ENCODE measurements around the gene PQBP1. TPM values are rescaled to one million over a fixed set of nuclear protein-coding genes. Genes with fewer than 3 reads are reported as not detected.

PQBP1 gene
- polyA plus RNA-seq, 1 donor = 69.1 TPM

DNA sequence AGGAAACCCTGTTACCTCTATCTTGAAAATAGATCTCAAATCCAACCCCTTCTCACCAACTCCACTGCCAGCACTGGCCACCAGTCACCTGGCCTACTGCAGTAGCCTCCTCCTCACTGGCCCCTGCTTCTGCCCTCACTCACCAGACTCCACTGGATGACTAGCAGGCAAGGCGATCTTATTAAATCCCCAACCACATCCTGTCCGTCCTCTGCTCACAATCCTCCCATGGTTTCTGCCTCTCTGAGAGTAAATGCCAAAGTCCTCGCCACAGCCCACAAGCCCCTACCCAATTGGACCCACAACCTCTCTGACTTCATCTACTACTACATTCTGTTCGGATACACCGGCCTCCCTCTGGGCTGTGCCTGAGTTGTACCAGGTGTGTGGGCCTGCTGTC lies 26.5 kb downstream of the PQBP1 start:
- DNase-seq = no peak

DNA sequence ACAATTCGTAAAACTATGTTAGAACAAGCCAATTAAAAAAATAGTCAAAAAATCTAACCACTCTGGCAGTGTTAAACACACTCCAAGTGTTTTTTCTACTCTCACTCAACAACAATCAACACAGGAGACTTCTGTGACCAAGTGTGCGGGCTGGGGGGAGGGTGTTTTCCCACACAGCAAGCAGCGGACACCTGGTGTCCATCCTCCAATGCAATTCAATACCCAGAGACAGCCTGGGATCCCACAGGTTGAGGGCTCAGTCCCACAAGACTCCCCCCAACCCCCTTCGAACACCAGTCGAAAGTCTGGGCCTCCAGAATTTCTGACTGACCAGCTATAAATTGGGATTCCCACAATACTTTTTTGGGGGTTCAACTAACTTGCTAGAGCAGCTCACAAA lies 29.4 kb downstream of the PQBP1 start:
- DNase-seq = no peak

DNA sequence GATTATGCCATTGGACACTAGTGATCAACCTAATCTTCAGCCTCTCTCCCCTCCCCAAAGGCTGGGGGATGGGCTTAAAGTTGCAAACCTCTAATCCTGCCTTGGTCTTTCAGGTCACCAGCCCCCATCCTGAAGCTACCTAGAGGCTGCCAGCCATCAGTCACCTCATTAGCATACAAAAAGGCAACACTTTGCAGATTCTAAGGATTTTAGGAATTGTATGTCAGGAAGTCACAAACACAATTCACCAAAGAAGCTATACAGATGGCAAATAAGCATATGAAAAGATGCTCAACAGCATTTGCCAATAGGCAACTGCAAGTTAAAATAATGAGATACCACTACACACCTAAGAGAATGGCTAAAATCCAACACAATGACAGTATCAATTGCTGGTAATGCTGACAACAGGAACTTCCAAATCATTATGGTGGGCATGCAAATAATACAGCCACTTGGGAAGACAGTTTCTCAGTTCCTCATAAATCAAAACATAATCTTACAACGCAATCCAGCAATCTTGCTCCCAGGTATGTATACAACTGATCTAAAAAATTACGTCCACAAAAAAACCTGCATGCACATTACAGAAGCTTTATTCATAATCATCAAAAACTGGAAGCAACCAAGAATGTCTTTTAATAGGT lies 30.1 kb downstream of the PQBP1 start:
- DNase-seq = no peak

DNA sequence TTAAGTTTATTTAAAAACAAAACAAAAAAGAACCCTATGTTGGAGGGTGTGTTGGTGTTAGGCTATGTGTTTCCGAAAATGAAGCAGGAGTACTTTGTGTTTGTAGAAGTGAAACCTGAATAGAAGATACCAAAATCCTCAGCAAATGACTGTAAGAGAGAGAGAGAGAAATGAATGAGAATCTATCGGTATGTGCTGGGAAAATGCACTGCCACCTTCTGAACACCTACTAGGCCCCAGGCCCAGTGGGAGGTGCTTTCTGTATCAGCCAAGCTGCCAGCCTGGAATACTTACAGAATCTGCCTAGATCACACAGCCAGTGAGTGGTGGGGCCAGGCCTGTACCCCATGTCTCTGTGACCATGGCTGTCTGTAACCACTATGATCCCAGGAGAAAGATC lies 36.0 kb downstream of the PQBP1 start:
- DNase-seq = no peak

DNA sequence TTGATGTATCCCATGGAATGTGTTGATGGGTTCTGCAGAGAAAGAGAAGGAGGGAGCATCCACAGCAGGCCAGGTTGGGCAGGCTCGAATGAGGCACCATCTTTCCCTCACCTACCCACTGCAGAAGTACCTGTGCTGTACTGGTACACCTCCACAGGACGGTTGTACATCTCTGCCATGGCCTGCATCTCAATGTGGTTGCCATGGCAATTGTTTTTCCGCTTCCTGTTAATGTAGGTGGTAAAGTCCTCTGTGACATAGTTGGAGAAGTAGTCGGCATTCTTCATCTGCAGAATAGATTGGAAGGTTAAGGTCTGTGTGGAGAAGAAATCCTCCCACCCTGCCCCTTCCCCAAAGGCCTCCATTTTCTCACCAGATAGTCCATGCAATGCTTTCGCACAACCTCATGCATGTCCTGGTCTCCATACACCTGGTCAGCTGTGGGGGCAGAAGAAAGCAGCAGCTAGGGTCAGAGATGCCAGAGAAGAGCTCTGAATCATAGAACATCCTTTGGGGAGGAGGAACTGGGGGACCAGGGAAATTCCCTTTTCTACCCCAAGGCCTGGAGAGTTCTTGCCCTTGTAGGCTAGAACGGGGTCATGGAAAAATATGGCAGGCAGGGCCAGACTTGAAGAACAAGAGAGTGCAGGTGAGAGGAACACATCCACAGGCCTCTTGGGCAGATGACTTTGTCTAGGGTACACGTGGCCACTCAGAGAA lies 37.0 kb downstream of the PQBP1 start:
- DNase-seq = no peak

DNA sequence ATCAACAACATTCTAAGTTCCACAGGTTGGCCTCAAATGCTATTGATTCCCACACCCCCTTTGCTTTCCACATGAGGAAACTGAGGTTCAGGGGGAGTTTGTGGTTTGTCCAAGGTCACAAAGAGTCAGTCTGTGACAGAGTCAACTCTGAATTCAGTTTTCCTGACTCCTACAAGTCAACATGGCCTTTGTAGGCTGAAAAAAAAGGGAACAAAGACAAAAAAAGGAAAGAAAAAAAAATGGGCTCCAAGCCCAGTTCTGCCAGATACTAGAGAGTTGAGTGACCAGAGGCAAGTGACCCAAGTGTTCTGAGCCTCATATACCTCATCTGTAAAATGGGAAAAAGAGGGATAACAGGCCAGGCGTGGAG lies 37.6 kb downstream of the PQBP1 start:
- DNase-seq = no peak

DNA sequence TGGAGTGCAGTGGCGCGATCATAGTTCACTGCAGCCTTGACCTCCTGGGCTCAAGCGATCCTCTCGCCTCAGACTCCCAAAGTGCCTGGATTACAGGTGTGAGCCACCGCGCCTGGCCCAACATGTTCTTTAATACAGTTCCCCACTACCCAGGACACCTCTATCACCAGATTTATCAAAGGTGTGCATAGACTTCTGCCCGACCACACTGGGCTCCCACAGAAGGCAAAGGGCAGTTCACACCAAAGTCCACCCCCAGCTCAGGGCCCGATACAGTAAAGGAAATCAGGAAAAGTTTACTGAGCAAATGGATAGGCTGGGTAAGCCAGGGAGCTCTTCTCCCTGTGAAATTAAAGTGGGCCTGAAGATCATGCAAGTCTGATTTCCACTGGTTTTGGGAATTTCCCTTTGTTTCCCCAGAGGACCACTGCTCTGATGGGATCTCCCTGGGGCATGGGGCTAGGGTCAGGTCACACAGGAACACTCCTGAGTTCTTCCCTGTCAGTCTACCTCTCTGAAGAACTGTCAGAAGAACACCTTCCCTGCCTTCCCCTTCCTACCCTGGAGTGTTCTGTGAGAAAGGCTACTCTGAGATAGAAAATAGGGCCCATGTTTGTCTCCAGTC lies 38.8 kb downstream of the PQBP1 start:
- no peak for DNase-seq

DNA sequence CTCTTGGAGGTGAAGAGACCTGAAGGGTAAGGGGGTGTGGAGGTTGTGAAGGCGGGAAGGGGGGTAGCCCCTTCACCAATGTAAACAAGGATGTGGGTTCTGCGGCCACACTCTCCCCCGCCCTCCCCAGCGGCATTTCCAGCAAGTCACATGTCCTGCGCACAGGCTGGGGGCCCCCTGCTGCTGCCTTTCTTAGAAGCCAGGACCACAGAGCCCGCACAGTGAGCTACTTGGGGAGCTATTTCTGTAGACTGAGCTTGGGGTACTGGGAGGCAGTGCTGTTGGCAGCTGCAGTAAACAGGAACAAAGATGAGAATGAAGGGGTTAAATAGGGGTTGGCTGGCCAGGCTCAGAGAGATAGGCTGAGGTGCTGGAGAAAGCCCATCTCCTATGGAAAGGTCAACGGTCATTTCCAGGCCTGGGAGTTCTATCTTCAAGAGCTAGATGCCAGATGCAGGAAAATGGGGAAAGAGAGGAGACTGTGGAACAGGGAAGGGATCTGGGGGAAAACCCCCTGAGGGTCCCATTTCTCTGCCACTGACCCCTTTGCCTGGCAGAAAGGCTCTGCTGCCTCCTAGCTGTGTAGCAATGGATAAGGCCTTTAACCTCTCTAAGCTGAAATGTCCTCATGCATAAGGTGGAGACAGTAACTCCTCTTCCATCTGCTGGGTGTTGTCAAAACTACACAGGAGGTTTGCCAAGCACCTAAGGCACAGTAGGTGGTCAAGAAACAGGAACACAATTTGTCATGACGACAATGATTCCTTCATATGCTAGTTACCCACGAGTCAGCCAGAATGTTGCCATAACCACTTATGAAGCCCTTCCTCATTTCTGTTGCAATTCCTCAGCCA lies 39.6 kb downstream of the PQBP1 start:
- no peak for DNase-seq

DNA sequence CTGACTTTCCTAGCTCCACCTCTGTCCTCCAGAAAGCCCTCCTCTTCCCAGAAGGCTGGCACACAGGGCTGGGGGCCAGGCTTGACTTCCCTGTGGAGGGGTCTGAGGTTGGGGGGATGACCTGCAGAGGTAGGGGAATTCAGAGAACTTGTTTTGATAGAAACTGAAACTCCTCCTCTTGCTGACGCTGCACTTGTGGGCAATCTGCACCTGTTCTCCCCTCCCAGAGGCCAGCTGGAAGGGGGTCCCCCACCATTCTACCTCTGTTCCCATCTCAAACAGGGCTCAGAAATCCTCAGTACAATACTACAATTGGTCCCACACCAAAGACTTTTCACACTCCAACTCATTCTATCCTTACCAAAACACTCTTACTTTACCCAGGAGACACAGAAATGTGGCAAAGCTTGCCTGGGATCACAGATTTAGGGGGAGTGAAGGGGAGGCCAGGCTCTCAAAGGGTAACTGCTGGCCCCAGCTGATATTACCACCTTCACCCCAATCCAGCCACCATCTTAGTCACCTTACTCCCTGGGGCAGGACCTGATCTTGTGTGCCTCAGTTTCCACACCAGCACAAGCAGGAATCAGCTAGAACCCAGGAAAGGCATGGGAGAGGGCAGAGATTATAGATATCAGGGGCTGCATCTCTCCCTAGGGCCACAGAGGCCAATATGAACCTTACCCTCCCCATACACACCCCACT lies 41.1 kb downstream of the PQBP1 start:
- DNase-seq = no peak

DNA sequence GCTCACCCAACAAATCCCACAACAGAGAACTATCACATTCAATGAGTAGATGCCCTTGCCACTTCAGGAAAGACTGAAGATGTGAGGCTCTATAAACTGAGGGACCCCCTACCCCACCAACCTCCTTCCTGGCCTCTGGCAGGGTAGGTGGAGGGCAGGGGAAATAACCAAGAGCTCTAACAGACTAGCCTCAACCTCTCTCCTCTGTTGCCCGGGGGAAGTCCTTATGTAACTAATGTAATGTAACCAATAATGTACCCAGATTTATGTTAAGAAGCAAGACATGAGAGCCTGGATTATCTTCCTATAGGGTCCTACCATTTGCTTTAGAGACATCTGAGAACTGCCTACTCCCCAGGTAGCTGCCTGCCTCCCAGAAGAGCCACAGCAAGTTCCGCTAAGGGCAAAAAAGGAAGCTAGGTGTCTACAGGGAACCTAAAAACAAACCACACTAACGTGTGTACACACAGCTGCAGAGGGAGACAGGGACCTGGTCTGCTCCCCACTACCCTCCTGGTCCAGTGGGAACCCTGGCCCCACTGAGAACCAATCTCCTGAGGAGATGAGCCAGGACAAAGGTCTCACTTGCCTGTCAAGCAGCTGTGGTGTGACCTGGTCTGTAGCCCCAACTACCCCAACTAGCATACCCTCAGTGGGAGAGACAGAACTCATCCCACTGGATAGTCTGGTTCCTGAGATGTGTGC lies 41.9 kb downstream of the PQBP1 start:
- DNase-seq = no peak

DNA sequence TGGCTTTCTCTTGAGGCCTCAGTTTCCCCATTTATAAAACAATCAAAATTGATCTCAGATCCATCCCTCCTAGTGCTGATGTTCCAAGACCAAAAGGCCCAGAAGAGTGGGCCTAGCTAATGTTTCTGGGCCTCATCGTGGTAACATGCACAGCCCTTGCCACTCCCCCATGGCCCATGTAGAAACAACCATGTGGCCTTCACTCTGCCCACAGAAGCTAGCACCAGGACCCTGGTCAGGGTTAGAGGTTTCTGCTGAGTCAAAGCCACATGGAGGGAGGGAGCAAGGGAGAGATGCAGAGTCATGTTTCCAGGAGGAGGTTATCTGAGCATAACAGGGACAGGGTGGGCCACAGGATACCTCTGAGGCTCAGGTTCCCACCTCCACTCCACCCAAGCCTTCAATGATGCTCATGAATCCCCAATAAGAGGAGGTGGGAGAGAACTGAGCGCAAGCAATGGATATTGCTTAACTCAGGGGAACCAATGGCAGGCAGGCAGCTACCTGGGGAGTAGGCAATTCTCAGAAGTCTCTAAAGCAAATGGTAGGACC lies 42.8 kb downstream of the PQBP1 start:
- no peak for DNase-seq

DNA sequence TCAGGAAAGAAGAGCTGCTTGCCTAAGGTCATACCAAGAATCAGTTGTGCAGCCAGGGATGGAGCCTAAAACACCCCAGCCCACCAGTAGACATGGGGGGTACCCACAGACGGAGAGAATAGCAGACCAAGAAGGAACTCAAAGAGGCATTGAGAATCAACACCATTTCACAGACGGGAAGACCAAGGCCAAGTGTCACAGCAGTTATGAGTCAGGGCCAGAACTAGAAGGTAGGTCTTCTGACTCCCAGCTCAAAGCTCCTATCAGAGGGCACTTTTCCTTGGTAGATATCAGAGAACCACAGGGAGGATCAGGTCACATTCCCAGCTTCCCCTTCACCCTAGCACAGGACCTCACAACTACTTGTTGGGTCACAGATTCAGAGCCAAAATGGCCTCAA lies 45.2 kb downstream of the PQBP1 start:
- DNase-seq = no peak

DNA sequence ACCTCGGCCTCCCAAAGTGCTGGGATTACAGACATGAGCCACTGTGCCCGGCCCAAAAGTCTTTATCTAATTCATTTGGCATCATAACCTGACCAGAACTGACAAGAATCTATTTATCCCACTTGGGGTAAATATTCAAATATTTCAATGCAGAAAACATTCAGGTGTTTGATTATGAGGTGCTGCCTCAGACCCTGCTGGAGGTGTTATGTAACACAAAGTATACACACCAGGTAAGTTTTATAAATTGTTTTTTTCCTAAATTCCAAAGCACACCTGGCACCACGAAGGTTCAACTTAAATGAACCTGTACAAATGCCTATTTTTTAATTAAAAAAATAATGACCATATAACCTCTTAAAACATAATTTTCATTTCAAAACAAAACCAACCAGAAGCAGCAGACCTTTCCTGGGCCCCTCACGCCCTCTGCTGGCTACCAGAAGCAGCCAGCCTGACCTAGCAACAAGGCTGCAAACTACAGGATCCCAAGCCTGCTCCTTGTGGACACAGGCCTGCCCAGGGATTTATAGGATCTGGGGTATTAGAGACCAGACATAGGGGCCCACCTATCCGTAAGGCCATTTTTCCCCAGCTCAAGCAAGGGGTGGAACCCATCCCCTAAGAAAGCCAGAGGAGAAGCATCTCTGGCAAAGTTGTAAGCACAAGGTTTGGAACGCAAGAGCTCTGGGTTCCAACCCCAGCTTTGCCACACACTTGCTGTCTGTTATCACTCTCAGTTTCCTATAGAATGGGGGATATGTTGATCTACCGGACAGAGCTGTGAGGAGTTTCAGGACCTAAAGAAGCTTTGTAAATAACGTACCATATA lies 48.0 kb downstream of the PQBP1 start:
- DNase-seq = no peak

DNA sequence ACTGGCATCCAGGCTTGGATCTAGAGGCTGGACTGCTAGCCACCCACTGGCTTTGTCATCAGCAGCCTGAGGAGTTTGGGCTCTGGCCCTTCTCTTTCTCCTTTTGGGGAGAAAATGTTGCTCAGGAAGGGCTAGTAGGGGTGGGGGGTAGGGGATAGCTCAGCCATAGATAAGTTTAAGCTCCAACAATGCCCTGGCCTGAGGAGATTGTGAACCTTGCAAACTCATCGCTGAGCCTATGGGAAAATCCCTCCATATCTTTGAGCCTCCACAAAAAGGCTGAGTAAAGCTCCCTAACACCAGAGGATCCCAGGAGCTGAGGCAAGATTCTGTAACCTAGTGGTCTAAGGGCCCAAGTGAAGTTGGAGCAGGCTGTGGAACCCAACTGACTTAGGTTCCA lies 50.9 kb downstream of the PQBP1 start:
- DNase-seq = no peak

Other genes with a start within 250 kb of the PQBP1 start
- gene WAS, start 214.1 kb upstream of the PQBP1 start, polyA plus RNA-seq (ENCODE audit: insufficient read length) = 4.2 TPM
- 4.6 TPM for gene SUV39H1, start 201.2 kb upstream of the PQBP1 start, polyA plus RNA-seq (ENCODE audit: insufficient read length)
- not detected for gene GLOD5, start 136.2 kb upstream of the PQBP1 start, polyA plus RNA-seq (ENCODE audit: insufficient read length)
- gene GATA1, start 111.3 kb upstream of the PQBP1 start, polyA plus RNA-seq (ENCODE audit: insufficient read length) = 0.72 TPM
- gene HDAC6, start 95.9 kb upstream of the PQBP1 start, polyA plus RNA-seq (ENCODE audit: insufficient read length) = 101 TPM
- not detected for gene ERAS, start 71.4 kb upstream of the PQBP1 start, polyA plus RNA-seq (ENCODE audit: insufficient read length)
- gene PCSK1N, start 62.3 kb upstream of the PQBP1 start, polyA plus RNA-seq (ENCODE audit: insufficient read length) = not detected
- 38.2 TPM for gene TIMM17B, start 162 bp upstream of the PQBP1 start, polyA plus RNA-seq (ENCODE audit: insufficient read length)
- gene SLC35A2, start 13.7 kb downstream of the PQBP1 start, polyA plus RNA-seq (ENCODE audit: insufficient read length) = 16.4 TPM
- gene PIM2, start 21.1 kb downstream of the PQBP1 start, polyA plus RNA-seq (ENCODE audit: insufficient read length) = 2.1 TPM
- 41.6 TPM for gene OTUD5, start 59.7 kb downstream of the PQBP1 start, polyA plus RNA-seq (ENCODE audit: insufficient read length)
- 1.4 TPM for gene KCND1, start 73.9 kb downstream of the PQBP1 start, polyA plus RNA-seq (ENCODE audit: insufficient read length)
- 22.0 TPM for gene GRIPAP1, start 104.3 kb downstream of the PQBP1 start, polyA plus RNA-seq (ENCODE audit: insufficient read length)
- 22.2 TPM for gene TFE3, start 145.4 kb downstream of the PQBP1 start, polyA plus RNA-seq (ENCODE audit: insufficient read length)
- gene CCDC120, start 161.1 kb downstream of the PQBP1 start, polyA plus RNA-seq (ENCODE audit: insufficient read length) = 4.6 TPM
- 20.3 TPM for gene PRAF2, start 176.1 kb downstream of the PQBP1 start, polyA plus RNA-seq (ENCODE audit: insufficient read length)
- gene WDR45, start 182.0 kb downstream of the PQBP1 start, polyA plus RNA-seq (ENCODE audit: insufficient read length) = 34.5 TPM
- gene GPKOW, start 225.8 kb downstream of the PQBP1 start, polyA plus RNA-seq (ENCODE audit: insufficient read length) = 18.4 TPM

All from hindlimb muscle (tissue), 1 donor.